Tongue (tissue), 2 donors: Measurements from ENCODE around the gene RGS7. TPM values are rescaled to one million over a fixed set of nuclear protein-coding genes. Genes with fewer than 3 reads are reported as not detected.
A peak's percentile ranks its signal among the peaks of the same experiment; 100 is the strongest.

Experiments
- DNase-seq: peaks from one replicate; pipeline ENCODE4 v3.0.0-alpha.2; 2015
- total RNA-seq: library from RNA; depleted of rRNA; stranded (reverse); fragments of >200 nt; gene quantifications from one replicate; pipeline ENCODE4 v1.2.3, GENCODE V29; 2014

RGS7 gene
- total RNA-seq, result not detected

- DNase-seq, result peak; percentile 77
These were observed at the start of gene RGS7 for GRCh38 chr1:241356519-241357365. Gene RGS7, minus strand, starts transcription at chr1:241357205.

DNA sequence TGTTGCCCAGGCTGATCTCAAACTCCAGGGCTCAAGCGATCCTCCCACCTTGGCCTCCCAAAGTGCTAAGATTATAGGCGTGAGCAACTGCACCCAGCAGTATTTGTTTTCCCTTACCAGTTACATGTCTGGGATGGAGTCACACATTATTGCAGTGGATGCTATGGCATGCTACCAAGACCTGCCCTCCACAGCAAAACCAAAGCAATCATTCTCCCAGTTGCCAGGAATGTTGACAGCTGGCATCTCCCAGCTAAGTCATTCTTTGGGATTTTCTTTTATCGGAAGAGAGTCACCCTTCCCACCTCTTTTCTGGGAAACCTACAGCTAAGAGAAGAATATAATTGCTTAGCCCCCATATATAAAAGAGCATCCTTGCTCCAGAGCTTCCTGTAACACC is 49.4 kb upstream of the RGS7 start:
- no peak for DNase-seq

GRCh38 chr1:241401156-241401555 is 44.2 kb upstream of the RGS7 start:
- DNase-seq, result no peak

- peak; percentile 1 for DNase-seq
These were observed 40.0 kb upstream of the RGS7 start for GRCh38 chr1:241396747-241397681.

DNA sequence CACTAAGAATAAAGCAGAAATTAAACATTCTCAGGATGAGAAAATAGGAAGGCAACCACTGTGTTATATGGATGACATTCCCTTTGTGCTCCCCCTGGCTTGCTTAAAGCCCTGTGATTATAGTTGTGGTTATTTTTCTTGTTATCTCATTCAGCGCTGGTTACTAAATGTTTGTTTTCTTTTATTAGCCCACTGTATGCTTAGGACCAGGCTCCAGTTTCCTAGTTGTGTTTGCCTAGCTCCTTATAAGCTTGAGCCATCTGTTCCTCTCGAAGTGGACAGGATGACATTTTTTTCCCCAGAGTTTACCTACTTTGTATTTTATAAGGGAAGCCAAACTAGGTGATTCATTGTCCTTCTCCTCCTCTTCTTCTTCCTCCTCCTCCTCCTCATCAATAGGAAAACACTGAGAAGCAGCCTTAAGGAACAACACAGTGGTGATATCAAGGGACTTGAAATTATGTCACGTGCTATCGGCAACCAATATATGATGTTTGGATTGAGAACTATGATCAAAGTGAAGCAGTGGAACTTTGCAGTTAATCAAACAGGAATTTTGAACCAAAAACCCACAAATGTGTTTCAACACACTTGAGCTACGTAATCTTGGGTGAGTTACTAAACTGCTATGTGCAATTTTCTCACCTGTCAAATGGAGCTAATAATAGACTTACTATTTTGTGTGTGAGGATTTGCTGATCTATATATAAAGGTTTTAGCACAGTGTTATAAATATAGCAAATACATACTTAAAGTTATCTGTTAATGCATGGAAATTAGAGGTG is 35.1 kb upstream of the RGS7 start:
- no peak for DNase-seq

- no peak for DNase-seq
These were observed 33.5 kb upstream of the RGS7 start for GRCh38 chr1:241390526-241390925.

- no peak for DNase-seq
These were observed 32.4 kb upstream of the RGS7 start for GRCh38 chr1:241389400-241389799.

- DNase-seq, result no peak
These were observed 30.2 kb upstream of the RGS7 start for GRCh38 chr1:241387216-241387615.

DNA sequence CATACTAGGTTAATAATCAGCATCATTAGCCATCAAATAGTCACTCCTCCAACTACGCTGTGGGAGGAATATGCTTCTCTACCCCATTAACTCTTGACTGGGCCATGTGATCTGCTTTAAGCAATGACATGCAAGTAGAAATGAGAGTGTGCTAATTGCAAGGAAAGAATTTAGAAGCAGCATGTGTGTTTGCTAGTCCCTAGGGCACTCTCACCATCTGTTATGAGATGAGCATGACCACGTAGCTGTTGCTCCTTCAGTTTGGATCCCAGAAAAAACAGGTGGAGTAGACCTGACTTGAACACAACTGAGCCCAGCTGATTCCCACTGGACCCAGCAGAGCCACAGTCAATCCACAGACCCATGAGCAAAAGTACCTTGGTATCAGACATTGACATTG is 19.7 kb upstream of the RGS7 start:
- DNase-seq, result peak; percentile 2

GRCh38 chr1:241375886-241376285 is 18.9 kb upstream of the RGS7 start:
- DNase-seq, result no peak

- no peak for DNase-seq
These were observed 9.2 kb upstream of the RGS7 start for GRCh38 chr1:241366196-241366595.

DNA sequence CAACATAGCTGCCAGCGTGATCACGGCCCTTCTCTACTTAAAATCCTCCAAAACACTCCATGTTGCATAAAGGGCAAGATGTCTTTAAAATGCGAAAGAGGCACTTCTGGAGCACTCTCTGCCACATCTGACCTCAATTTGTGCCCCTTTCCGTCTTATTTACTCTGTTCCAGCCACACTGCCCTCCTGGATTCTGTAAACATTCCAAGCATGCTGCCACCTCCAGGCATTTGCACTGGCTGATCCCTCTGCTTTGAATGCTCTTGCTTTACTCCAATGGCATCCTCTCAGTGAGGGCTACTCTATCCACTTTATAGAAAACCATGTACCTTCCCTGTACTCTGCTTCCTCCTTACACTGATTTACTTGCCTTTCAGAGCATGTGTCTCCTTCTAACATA is 5.3 kb upstream of the RGS7 start:
- DNase-seq, result no peak

- DNase-seq, result no peak
These were observed 648 bp upstream of the RGS7 start for GRCh38 chr1:241357366-241358340.

DNA sequence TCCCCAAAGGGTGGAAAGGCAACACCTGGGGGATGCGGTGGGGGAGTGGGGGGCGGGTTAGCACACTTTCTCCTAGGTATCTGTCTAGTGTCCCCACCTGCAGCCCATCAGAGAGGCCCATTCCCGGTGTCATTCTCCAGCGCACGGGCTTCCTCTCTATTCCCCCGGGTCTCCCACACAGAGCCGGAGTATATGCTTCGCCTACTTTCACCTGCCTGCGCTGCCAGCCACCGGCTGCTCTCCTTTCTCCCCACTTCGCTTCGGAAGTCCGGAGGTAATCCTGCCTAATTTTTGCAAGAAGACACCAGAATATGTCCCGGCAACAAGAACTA is 852 bp downstream of the RGS7 start:
- DNase-seq, result peak; percentile 1

- DNase-seq, result no peak
These were observed 1.5 kb downstream of the RGS7 start for GRCh38 chr1:241355311-241356010.

DNA sequence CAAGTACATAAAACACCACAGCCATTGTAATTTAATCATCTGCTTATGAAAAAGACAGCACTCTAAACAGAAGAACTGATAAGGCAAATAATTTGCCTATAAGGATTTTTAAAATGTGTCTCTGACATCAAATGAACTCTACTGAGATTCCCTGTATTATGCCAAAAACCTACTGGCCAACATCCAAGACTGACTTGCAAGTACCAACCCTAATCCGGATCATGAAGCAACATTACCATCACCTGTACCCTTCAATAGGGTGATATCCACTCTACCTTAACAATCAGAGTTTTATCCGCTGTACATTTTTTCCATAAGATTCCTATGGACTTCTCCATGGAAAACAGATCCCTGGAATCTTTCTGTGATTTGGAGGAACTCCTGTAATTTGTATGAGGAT is 4.6 kb downstream of the RGS7 start:
- no peak for DNase-seq

DNA sequence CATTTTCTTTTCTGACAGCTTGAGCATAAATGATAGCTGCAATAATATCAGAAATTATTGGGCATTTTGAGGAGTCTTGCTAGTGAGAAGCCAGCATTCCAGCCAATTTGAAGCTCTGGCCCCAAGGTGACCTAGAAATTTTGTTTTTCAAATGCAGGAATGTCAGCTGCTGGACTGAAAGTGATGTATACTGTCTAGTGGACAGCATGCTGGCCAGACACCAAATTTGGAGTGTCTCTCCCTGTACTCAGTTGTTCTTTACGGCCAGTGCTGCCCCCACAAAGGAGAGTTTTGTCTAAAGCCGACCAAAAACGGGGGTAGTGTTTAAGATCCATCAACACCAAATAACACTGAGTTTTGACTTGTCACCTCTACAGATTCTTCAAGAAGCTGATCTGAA is 5.2 kb downstream of the RGS7 start:
- DNase-seq, result no peak

GRCh38 chr1:241343956-241344355 is 13.0 kb downstream of the RGS7 start:
- no peak for DNase-seq

- DNase-seq, result peak; percentile 11
These were observed 20.7 kb downstream of the RGS7 start for GRCh38 chr1:241336335-241336734.

- no peak for DNase-seq
These were observed 24.0 kb downstream of the RGS7 start for GRCh38 chr1:241332987-241333386.

GRCh38 chr1:241332037-241332409 is 25.0 kb downstream of the RGS7 start:
- DNase-seq, result no peak
